ENCODE measurements around the gene CFAP119.

DNA sequence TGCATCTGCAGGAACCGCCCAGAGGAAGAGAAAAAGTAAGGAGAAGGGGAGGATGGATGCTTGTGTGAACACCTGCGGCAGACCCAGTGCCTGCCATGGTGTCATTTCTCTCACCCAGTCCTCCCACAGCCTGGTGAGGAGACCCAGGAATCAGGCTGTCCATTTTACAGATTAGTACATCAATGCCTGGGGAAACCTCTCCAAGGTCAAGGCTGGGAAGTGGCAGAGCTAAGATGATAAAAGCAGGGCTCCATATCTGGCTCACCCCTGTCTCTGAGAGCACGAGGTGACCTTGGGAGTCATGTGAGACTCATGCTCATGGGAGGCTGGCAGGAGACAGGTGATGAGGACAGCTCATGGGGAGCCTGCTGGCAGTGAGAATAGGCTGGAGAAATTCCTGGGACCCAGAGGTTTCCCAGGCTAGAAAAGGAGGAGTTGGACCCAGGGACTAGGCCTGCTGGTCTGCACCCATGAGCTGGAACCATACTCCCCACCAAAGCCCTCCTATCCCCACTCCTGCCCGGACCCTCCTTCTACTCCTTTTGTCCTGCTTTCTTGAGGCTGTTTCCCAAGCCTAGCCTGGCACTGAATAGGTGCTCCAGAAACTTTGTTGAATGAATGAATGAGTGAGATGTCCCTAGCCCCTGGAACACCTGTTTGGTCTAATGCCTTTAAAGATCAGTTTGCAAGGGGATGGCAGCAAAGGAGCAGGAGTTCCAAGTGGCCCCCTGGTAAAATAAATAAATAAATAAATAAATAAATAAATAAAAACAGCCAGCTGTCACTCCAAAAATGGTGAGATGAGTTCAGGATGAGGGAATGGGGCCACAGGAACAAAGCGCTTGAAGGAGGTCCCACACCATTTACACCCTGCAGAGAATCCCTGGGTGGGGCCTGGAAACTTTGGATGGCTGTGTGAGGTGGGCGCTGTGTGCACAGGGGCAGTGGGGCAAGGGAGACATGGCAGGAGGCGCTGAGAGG lies 23.6 kb upstream of the CFAP119 start:
- TF ChIP-seq, protein P1, sequence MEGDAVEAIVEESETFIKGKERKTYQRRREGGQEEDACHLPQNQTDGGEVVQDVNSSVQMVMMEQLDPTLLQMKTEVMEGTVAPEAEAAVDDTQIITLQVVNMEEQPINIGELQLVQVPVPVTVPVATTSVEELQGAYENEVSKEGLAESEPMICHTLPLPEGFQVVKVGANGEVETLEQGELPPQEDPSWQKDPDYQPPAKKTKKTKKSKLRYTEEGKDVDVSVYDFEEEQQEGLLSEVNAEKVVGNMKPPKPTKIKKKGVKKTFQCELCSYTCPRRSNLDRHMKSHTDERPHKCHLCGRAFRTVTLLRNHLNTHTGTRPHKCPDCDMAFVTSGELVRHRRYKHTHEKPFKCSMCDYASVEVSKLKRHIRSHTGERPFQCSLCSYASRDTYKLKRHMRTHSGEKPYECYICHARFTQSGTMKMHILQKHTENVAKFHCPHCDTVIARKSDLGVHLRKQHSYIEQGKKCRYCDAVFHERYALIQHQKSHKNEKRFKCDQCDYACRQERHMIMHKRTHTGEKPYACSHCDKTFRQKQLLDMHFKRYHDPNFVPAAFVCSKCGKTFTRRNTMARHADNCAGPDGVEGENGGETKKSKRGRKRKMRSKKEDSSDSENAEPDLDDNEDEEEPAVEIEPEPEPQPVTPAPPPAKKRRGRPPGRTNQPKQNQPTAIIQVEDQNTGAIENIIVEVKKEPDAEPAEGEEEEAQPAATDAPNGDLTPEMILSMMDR (IDR thresholded peaks at IDR 0.05) = no peak
- TF ChIP-seq POLR2AphosphoS5 (IDR thresholded peaks at IDR 0.05) = no peak

Data from prostate gland (tissue), 2 donors.